ENCODE data around the gene LTB4R2.

The LTB4R2 gene, protein sequence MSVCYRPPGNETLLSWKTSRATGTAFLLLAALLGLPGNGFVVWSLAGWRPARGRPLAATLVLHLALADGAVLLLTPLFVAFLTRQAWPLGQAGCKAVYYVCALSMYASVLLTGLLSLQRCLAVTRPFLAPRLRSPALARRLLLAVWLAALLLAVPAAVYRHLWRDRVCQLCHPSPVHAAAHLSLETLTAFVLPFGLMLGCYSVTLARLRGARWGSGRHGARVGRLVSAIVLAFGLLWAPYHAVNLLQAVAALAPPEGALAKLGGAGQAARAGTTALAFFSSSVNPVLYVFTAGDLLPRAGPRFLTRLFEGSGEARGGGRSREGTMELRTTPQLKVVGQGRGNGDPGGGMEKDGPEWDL

DNA sequence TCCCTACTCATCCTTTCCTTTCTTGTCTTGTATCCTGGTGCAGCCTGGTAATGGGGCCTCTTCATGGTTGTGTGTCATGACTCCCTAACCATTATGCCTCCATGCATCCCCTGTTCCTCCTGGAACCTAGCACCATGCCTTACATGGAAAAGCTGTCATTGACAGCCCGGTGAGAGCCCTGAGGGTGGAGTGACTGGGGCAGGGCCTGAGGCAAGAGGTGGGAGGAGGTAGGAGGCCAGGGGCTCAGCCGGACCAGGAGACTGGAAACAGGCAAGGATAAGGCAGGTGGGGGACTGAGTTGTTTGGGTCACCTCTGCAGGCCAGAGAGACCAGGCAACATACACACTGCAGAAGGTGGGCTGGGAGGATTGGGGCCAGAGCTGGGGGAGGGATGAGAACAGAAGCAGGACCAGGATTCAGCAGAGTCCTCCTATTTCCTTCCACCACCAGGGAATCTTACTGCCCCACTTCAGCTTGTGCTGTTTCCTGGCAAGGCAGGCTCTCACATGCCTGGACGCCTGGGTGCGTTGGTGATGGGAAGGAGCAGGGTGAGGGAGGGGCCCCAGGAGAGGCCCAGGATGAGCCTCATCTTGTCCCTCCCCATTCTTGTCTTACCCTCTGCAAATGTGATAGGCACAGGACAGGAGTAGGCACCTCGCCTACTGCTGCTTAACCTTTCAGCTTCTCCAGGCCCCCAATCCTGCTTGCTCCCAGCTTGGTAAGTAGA is at the start of gene LTB4R2:
TSS of gene LTB4R2 (plus strand) at position 603 of the 727 bp plus-strand sequence. CDS start 525 bp downstream, outside the sequence.
- DNase-seq: no peak

DNA sequence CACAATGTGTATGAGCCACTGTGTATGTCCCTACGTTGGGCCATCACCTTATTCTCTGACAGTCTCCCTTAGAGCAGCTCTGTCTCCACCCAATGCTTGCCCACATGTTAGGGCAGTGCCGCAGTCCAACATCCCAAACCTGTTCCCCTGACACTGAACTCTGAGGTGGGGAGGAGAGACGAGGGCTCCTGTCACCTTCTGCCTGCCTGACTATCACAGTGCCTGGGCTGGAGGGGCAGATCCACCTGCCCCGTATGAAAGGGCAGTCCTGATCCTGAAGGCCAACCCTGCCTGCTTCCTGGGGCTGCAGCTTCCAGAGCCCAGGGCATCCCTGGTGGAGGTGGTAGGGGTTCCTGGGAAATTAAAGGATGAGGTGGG is 49.2 kb upstream of the LTB4R2 start:
- no peak for DNase-seq

DNA sequence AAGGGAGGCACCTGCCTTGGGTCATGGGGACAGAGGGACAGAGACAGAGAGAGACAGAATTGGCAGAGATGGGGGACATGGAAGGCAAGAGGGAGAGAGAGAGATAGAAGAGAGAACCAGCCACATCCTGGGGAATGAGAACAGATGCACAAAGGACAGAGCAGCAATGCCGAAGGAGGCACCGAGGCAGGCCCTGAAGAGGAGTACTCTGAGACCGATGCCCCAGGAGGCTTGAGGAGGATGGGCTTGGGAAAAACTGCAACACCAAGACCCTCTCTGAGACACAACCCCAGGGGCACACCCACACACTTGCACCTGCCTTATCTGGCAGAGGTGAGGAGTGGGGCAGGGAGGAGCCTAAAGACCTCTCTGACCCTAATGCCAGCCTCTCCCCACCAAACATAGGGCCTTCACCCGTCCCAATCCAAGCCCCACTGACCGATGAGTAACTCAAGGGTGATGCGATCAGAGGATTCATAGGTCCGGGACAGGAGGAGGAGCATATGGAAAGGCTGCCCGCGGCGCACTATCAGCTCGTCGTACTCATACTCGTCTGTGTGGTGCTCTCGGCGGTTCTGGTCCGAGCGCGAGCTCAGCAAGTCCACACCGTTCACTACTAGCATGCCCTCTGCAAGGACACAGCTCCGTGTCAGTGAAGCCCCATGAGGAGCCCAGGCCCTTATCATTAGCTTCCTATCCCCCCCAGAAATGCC is 48.5 kb upstream of the LTB4R2 start:
- no peak for DNase-seq

DNA sequence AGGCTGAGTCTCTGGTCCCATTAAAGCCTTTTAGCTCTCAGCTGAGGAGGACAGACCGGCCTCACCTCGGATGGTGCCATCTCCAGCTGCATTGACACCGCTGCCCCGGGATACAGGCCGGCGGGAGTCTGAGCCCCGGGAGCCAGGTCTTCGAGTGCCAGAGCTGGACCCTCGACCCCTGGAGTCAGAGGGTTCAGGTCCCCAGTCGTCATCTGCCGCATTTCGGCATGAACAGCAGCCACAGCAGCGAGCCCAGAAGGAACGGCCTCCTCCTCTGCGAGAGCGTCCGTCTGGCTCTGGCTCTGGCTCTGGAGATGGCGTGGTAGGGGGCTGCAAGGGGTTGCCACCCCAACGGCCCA is 48.0 kb upstream of the LTB4R2 start:
- DNase-seq: no peak

DNA sequence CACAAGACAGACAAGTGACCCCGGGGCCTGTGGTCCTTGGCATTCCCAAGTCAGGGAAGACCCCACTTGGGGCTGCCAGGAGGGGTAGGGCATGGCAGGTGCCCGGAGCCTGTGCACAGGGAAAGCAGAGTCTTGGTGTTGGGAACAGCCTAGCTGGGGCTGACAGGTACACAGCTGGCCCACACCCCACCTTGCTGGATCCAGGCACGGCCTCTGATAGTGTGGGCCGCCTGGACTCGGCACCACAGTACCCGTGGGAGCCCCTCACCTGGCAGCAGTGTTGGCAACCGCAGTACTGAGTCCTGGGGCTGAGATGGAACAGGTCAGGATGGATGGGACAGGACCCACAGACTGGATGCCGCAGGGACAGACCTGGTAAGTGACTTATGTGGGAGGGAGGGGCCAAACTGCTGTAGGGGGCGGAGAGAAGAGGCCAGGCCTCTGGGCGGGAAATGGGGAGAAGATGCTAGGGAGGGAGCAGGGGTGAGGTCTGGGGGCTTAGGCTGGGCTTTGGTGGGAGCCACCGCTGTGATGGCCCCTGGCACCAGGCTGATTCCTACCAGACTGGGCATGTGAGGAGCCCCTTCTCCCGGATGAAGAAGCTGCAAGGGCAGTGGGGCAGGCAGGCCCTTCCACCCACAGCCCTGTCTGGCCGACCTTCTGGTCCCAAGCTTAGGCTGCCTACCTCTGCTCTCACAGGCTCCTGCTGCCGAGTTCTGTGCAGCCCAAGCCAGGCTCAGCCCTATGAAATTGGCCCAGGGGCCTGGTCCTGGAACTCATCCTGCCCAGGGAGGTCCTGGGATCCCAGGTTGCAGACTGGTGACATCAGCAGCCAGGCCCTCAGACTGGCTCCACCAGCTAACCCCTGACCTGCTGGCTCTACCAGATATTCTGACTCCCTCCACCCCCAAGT is 46.9 kb upstream of the LTB4R2 start, which contains the start of gene TGM1:
TSS of gene TGM1 (minus strand) at position 357 of the 913 bp plus-strand sequence. CDS start 825 bp downstream, outside the sequence.
- DNase-seq: no peak

DNA sequence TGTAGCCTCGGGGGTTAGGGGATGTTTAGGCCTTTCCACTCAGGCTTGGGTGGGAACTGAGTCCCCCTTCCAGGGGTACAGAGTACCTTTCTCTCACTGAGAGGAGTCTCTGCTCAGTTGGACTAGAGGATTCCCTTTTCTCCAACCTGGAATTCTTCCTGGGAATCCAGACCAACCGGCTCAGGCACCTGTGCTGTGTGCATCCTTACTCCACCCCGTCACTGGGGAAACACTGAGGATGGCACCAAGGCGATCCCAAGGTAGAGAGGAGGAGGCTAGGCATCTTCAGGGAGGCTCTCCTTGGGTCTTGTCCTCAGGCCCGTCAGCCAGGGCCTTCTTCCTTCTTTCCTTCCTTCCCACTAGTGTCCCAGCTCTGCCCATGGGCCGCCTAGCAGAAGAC is 46.1 kb upstream of the LTB4R2 start:
- DNase-seq: no peak

DNA sequence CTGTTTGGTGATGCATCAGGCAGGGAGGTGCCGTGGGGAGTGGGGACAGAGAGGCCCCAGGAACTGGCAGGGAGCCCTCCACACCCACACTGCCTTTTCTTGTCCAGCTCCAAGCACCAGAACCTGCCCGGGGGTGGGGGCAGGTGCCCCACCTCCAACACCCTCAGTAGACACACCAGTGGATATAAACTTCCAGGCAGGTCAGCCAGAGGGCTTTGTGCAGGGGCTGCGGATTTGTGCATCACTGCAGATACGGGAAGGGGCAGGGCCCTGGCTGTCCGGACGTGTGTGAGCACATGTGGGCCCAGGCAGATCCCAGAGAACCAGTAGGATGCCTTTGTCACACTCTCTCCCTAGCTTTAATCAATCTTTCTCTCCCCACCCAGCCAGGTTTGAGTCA is 45.6 kb upstream of the LTB4R2 start:
- DNase-seq: no peak

DNA sequence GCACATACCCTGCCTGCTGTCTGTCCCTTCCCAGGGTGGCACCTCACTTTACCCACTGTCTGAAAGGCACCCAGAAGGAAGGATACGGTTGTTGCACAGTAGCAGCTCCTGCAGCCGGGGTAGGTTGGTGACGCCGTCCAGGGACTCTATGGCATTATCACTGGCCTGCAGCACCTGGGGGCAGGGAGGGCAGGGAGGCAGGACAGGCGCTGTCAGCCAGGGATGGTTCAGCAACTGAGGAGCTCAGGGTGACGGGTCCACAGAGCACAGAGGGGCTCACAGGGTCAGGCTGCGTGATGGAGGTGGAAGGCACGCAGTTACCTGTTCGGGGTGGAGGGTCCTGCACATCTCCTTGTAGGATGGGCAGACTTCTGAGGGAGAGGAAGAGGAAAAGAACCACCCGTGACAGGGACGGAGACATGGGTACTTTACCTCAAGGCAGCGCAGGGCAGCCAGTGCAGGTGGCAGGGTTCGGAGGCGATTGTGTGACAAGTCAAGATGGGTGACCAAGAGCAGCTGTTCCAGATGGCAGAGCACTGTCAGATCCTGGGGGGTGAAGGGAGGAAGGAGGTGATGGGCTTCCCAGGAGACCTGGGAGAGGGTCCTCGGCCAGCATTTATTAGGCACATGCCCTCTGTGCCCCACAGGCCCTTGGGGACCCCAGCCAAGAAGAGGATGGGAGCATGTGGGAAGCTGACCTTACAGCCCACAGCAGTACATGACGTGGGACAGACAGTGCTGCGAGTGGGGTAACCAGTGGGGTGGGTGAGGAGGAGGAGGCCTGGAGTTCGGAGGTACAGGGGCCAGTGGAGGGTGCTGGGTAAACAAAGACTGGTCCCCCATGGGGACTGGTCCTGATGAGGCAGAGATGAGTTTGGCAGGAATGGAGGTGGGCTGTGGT is 43.3 kb upstream of the LTB4R2 start:
- DNase-seq: no peak

DNA sequence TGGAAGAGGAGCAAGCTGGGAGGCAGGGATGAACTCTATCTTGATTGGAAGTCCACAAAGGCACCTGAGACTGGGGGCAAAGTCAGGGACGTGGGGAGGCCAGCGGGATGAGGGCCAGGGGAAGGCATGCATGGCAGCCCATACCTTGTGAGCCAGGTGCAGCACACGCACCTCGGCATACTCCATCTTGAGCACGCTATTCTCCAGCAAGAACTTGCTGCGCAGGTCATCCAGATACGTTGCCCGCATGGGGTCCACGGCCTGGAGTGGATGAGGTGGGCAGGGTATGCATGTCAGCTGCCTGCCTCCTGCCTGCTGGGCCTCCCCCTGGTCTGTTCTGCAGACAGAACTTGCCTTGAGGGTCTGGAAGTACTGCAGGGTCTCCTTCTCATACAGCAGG is 42.4 kb upstream of the LTB4R2 start:
- DNase-seq: no peak

DNA sequence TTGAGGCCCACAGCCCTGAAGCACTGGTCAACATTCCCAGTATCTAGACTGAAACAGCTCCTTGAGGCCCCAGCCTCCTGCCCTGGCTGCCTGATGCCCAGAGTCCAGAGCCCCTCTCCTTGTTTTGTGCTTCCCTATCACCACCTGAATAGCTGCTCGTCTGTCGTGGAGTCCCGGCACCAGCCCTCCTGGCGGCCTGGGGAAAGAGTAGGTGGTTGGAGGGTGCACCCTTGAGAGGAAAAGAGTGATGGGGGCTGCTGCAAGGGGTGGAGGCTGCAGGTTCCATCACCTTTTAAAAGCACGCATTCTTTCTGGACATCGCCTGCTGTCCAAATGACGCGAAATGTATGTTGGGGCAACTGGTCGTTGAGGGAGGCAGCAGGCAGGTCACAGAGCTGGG is 41.7 kb upstream of the LTB4R2 start:
- DNase-seq: no peak

DNA sequence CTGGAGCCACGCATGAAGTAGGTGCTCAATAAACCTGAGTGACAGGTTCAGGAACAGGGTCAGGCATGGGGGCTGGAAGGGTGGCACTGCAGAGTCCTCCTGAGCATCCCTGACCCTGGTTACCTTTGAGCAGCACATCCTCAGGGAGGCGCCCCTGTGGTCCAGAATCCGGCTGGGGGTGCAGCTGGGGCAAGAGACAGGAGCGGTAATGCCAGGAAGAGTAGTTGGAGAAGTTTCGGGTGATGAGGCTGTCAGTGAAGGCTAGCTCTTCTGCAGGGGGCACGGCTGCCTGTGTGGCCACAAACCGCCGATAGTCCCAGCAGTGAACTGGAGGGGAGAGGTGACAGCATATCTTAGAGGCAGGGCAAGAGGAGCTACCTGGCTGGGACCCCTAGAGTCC is 40.6 kb upstream of the LTB4R2 start:
- DNase-seq: no peak

DNA sequence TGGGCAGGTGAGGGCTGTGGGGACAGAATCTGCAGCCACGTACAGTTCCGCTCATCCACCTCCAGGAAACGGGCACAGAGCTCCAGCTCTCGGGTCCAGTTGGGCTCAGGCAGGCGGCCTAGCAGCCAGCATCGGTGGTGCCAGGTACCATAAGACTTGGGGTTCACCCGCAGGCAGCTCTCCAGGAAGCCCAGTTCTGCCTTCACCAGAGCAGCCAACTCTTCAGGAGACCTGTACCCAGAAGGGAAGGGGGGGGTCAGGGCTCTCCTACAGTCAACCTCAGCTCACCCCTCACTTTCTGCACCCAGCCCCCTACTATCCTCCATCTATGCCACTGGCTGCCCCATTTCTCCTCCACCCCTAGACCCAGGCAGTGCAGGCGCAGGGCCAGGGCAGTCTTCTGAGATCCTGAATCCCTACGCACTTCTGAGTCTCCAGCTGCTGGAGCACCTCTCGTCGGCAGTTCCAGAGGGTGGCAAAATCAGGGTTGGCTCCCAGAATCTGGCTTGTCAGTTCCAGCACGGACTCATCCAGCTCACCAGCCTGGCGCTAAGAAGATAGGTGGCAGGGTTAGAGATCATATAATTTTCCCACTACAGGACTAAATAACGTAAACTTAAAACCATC is 39.9 kb upstream of the LTB4R2 start:
- no peak for DNase-seq

DNA sequence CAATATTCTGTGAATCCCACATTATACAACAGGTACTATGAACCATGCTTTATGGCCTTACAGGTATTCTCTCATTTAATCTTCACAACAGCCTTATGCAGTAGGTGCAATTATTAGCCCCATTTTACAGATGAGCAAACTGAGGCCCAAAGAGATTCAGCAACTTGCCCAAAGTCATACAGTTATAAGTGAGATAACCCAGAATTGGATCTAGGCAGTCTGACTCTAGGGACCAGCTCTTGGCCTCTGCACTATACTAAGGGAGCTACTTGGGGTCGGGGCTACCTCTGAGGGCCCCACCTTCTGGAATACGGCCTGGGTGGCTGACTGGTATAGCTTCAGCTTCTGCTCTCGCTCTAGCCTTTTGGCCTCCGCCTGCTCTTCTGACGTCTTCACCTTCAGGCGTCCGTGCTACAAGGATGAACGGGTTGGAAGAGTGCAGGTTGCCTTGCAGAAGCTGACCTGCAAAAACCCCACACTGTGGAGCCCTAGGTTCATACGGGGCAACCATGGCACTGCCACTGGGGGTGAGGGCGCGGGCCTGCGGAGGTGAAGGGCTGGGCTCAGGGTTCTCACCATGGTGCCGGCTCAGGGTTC is 39.3 kb upstream of the LTB4R2 start:
- no peak for DNase-seq

DNA sequence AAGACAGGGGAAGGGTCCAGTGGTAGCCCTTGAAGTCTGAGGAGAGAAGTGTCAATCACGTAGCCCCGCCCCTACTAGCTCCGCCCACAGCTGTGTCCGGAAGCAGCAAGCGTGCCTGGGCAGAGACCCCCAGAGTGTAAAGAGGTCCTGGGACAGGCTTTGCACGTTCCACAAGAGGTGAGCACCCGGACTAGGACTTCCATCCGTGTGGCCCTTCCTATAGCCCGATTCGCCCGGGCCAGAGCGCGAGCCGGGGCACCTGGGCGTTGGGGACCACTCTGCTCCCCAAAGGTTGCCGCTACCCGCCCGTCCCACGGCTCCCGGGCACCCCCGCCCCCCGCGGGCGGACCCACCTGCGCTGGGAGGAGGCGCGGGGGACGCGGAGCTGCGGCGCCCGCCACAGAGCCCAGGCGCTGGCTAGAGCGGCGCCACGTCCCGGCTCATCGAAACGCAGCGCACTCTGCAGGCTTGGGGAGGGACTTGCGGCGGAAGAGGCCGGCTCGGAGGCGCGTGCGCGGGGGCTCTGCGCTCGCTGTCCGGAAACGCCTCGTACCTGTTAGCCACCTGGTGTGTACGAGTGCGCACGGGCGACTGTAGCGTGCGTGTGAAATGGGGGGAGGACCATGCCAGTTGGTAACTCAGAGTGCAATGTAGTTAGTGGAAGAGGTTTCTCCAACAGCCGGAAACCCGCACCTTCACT is 38.7 kb upstream of the LTB4R2 start, which contains the start of gene RABGGTA:
TSS of gene RABGGTA (minus strand) at position 464 of the 700 bp plus-strand sequence. CDS start 482 bp downstream, outside the sequence.
- peak; percentile 96 for DNase-seq

DNA sequence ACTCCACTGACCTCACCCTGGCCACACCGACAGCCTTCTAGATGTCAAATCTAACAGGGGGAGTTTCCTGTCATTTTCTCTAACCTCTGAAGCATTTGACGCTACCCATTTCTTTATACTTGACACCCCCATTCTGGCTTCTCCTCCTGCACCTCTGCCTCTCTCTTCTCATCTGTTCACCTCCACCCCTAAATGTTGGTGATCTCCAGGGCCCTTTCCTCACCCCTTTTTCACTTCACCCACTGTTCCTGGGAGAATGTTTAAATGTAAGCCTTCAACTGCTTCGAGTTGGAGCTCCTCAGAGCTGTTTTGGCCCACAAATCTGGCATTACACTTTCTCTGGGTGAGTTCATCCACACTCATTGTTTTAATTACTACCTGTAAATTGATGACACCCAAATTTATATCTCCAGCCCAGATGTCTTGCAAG is 38.1 kb upstream of the LTB4R2 start:
- no peak for DNase-seq

DNA sequence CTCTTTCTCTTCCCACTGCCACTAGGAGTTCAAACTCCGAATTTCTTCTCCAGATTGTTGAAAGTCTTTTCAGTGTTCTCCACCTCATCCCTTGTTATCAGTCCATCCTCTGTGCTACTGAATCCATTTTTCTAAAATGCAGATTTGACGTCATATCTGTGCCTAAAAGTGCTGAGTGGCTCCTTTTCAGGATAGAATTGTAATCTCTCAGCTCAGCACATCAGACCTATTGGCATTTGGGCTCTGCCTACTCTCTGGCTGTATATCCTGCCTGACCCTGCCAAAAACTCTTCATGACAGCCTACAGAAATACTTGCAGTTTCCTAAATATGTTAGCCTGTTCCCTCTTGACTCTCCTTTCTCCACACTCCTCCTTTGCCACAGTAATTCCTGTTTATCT is 37.5 kb upstream of the LTB4R2 start:
- no peak for DNase-seq

DNA sequence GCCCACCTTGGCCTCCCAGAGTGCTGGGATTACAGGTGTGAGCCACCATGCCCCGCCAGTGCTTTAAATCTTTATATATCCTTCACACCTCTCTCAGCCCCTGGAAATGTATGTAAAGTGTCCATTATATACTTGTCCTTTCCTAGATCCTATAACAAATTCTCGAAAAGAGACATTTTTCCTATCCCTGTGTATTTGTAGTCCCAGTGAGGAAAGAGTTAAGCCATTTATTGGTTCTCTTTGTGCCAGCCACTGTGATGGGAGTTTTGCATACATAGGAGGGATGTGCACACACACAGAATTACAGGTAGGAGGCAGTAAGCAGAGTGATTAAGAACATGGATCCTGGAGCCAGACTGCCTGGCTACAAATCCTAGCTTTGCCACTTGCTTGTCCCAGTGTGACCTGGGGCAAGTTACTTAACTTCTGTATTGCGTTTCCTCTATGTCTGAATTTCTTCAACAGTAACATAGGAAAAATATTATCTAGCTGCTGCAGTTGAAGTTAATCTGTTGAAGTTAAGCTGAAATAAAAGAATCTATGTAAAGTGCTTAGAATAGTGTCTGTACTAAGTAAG is 36.4 kb upstream of the LTB4R2 start:
- DNase-seq: no peak

DNA sequence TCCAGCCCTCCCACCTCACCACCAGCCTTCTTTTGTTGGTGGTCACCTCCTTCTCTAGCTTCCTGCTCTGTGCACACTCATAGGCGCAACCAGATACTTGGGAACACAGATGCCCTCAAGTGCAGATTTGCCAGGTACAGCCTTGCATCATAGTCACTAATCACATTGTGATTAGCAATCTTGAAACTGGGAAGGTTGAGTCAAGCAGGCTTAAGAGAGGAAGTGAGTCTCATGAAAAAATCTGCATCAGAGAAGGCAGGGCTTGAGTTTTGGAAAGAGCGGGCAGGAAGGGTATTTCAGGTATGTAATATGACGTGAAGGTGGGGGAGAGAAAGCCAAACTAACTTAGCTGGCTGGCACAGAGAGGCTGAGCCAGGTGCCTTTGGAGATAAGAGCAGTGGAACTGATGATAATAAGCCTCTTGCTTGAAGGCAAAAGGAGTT is 35.8 kb upstream of the LTB4R2 start:
- DNase-seq: peak; percentile 72

DNA sequence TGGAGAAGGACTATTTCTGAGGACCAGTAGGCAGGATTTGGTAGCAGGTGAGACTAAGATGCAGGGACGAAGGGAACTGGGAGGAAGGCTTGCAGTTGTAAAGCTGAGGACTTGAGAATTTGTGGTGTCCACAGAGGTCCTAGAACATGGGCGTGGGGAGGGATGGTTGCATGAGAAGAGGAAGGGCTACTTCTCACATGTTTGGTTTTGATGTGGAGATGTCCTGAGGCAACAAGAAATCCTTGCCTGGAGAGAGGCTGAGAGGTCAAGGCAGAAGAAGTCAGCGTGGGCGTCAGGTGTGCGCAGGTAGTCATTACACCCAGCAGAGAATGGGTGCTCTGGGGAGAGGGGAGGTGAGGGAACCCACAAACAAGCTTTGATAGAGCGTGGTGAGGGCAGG is 32.9 kb upstream of the LTB4R2 start:
- no peak for DNase-seq
